Uterus (tissue), 2 donors: ENCODE results near the gene BCL2L11.

Source experiments
- POLR2A ChIP-seq, 2 donors: fragments of 450-650 bp; IDR thresholded peaks; one replicate each; pipeline ENCODE4 v1.6.1; 2016; ENCODE audit warnings: antibody characterized with exemption in 2 of 2, mild to moderate bottlenecking in 1 of 2, moderate library complexity in 1 of 2
- TF ChIP-seq, protein P1 (sequence below), 4 experiments: fragments of 200-600 bp in 2 of 4; fragments of 450-650 bp in 2 of 4; sonication (generic) in 2 of 4; IDR thresholded peaks; one replicate each; pipeline ENCODE4 v1.5.1; 2016 to 2019; ENCODE audit warnings: antibody characterized with exemption in 4 of 4, mild to moderate bottlenecking in 2 of 4, moderate library complexity in 1 of 4

DNA sequence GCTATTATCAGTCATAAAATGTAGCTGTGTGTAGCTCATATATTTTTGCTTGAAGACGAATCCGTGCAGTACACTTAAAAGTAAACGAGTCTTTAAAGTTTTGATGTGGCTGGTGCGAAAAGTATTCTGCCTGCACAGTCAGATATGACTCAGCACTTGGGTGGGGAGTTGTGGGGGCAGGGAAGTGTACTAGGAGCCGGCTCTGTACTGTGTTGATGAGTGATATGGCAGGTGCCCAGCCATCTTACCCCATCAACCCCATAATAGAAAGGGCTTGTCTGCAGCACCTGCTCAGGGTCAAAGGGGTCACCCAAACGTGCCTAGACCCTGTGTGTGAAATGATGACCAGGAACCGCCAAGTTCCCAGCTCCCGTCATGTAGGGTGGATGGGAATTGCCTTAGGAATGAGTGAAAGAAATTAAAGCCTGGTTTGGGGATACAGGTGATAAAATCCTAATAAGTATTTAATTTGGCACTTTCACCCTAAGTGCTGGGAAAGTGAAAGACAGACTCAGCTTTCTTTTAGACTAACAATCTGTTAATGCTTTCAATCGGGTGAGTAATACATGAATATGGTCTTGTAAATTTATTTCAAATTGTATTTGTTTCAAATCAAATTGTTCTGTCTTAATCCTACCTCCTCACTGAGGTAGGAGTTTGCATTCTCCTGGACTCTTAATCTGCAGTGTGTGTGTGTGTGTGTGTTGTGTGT lies 48.0 kb downstream of the BCL2L11 start:
- TF ChIP-seq, protein P1, sequence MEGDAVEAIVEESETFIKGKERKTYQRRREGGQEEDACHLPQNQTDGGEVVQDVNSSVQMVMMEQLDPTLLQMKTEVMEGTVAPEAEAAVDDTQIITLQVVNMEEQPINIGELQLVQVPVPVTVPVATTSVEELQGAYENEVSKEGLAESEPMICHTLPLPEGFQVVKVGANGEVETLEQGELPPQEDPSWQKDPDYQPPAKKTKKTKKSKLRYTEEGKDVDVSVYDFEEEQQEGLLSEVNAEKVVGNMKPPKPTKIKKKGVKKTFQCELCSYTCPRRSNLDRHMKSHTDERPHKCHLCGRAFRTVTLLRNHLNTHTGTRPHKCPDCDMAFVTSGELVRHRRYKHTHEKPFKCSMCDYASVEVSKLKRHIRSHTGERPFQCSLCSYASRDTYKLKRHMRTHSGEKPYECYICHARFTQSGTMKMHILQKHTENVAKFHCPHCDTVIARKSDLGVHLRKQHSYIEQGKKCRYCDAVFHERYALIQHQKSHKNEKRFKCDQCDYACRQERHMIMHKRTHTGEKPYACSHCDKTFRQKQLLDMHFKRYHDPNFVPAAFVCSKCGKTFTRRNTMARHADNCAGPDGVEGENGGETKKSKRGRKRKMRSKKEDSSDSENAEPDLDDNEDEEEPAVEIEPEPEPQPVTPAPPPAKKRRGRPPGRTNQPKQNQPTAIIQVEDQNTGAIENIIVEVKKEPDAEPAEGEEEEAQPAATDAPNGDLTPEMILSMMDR (IDR thresholded peaks at IDR 0.05), result no peak
- TF ChIP-seq POLR2A (IDR thresholded peaks at IDR 0.05), result no peak
